ENCODE results near the gene KIF3B. TPM values are rescaled to one million over a fixed set of nuclear protein-coding genes. Genes with fewer than 3 reads are reported as not detected.

Gene KIF3B
- polyA plus RNA-seq, 1 donor (not counting 4 experiments of a cell fraction or from before 2014, with no cell fraction given): 20.3 TPM

DNA sequence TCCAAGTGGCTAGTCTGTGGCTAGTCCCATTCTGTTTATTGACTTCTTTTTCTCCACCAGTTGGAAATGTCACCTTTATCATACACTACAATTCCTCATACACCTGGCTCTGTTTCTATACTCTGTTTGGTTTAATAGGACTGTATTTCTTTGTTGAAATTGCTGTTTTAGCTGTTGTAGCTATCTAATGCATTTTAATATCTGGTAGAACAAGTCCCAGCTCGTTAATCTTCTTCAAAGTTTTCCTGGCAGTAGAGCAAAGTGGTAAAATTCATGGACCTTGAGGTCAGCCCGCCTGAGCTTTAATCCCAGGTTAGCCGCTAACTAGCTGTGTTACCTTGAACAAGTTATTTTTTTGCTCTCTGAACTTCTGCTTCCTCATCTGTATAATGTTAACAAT, 70.8 kb downstream of the KIF3B start:
- H3K4me2 ChIP-seq (ENCODE audit: control insufficient read depth, extremely low read depth, insufficient read depth, low read depth, low read length): no peak overlapping the region
- no peaks in the 10 kb centered on the region for H3K9me1 ChIP-seq (ENCODE audit: control insufficient read depth, extremely low read depth, insufficient read depth, low read length)
- no peaks in the 10 kb centered on the region for H3K36me3 ChIP-seq (ENCODE audit: control insufficient read depth in 2 of 2, extremely low read depth in 1 of 2, insufficient read depth in 2 of 2, low read length in 2 of 2)
- TF ChIP-seq EZH2 (IDR thresholded peaks at IDR 0.05; ENCODE audit: low read length): no peak
- TF ChIP-seq, protein P1, sequence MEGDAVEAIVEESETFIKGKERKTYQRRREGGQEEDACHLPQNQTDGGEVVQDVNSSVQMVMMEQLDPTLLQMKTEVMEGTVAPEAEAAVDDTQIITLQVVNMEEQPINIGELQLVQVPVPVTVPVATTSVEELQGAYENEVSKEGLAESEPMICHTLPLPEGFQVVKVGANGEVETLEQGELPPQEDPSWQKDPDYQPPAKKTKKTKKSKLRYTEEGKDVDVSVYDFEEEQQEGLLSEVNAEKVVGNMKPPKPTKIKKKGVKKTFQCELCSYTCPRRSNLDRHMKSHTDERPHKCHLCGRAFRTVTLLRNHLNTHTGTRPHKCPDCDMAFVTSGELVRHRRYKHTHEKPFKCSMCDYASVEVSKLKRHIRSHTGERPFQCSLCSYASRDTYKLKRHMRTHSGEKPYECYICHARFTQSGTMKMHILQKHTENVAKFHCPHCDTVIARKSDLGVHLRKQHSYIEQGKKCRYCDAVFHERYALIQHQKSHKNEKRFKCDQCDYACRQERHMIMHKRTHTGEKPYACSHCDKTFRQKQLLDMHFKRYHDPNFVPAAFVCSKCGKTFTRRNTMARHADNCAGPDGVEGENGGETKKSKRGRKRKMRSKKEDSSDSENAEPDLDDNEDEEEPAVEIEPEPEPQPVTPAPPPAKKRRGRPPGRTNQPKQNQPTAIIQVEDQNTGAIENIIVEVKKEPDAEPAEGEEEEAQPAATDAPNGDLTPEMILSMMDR (optimal IDR thresholded peaks at IDR 0.05 in 1 of 3, IDR thresholded peaks at IDR 0.05 in 1 of 3, conservative IDR thresholded peaks at IDR 0.05 in 1 of 3; ENCODE audit: extremely low read depth in 1 of 3, insufficient read depth in 2 of 3, low read length in 3 of 3): no peak
- peaks cover 9% of the 10 kb centered on the region for H3K4me1 ChIP-seq (ENCODE audit: control insufficient read depth, extremely low read depth, insufficient read depth, low read length)
- no peak overlapping the region for H3K27ac ChIP-seq (ENCODE audit: control insufficient read depth, insufficient read depth, low read length)
- no peak overlapping the region for H3K4me3 ChIP-seq (ENCODE audit: control insufficient read depth in 2 of 3, extremely low read depth in 1 of 3, insufficient read depth in 2 of 3, low read depth in 1 of 3, low read length in 3 of 3)
- H3K9ac ChIP-seq (ENCODE audit: control insufficient read depth, extremely low read depth, insufficient read depth, low read length): no peak overlapping the region
- DNase-seq (ENCODE audit: low read depth, low spot score): no peak
- no peak for FAIRE-seq
- H4K20me1 ChIP-seq (ENCODE audit: control insufficient read depth, extremely low read depth, insufficient read depth, low read length): no peaks in the 10 kb centered on the region
- H3K79me2 ChIP-seq (ENCODE audit: control insufficient read depth, insufficient read depth, low read length): no peaks in the 10 kb centered on the region
- no peaks in the 10 kb centered on the region for H3K27me3 ChIP-seq (ENCODE audit: control insufficient read depth, extremely low read depth, insufficient read depth, low read length)
- H2AFZ ChIP-seq (ENCODE audit: control insufficient read depth, low read length): no peak overlapping the region
- no peaks in the 10 kb centered on the region for H3K9me3 ChIP-seq (ENCODE audit: control insufficient read depth, low read depth, low read length)
- dilution Hi-C loops (cut with MboI; ENCODE audit: extremely low pct_ligation_motif_present, low sequenced_read_pairs): no loop called here

DNA sequence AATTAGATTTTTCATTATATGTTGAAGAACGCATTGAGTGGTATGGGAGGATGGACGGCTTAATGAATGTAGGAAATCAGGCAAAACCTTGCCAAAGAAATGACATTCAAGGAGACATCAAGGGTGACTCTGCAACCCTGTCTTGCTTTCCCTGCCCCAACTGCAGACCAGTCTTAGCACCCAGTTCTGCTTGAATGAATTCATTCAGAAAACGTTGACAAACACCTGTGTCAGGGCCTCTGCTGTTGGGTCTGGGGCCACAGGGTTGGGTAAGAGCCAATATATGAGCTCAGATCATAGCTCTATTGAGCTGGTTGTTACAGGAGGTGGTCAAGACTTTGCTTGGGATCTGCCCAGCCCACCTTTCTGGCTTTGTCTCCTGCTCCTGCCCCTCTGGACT, 73.0 kb downstream of the KIF3B start:
- DNase-seq (ENCODE audit: low read depth, low spot score) (no peak), FAIRE-seq (no peak)
- H3K4me1 ChIP-seq (ENCODE audit: control insufficient read depth, extremely low read depth, insufficient read depth, low read length): peaks cover 15% of the 10 kb centered on the region
- H3K9ac ChIP-seq (ENCODE audit: control insufficient read depth, extremely low read depth, insufficient read depth, low read length): no peak overlapping the region
- TF ChIP-seq EZH2 (IDR thresholded peaks at IDR 0.05; ENCODE audit: low read length): no peak
- TF ChIP-seq, protein P1 (optimal IDR thresholded peaks at IDR 0.05 in 1 of 3, IDR thresholded peaks at IDR 0.05 in 1 of 3, conservative IDR thresholded peaks at IDR 0.05 in 1 of 3; ENCODE audit: extremely low read depth in 1 of 3, insufficient read depth in 2 of 3, low read length in 3 of 3): no peak
- dilution Hi-C loops (cut with MboI; ENCODE audit: extremely low pct_ligation_motif_present, low sequenced_read_pairs): no loop called here
- H3K36me3 ChIP-seq (ENCODE audit: control insufficient read depth in 2 of 2, extremely low read depth in 1 of 2, insufficient read depth in 2 of 2, low read length in 2 of 2): no peaks in the 10 kb centered on the region
- H2AFZ ChIP-seq (ENCODE audit: control insufficient read depth, low read length): no peak overlapping the region
- no peaks in the 10 kb centered on the region for H3K27me3 ChIP-seq (ENCODE audit: control insufficient read depth, extremely low read depth, insufficient read depth, low read length)
- no peaks in the 10 kb centered on the region for H3K9me3 ChIP-seq (ENCODE audit: control insufficient read depth, low read depth, low read length)
- no peak overlapping the region for H3K27ac ChIP-seq (ENCODE audit: control insufficient read depth, insufficient read depth, low read length)
- H3K9me1 ChIP-seq (ENCODE audit: control insufficient read depth, extremely low read depth, insufficient read depth, low read length): no peaks in the 10 kb centered on the region
- no peaks in the 10 kb centered on the region for H3K79me2 ChIP-seq (ENCODE audit: control insufficient read depth, insufficient read depth, low read length)
- H3K4me3 ChIP-seq (ENCODE audit: control insufficient read depth in 2 of 3, extremely low read depth in 1 of 3, insufficient read depth in 2 of 3, low read depth in 1 of 3, low read length in 3 of 3): no peak overlapping the region
- H3K4me2 ChIP-seq (ENCODE audit: control insufficient read depth, extremely low read depth, insufficient read depth, low read depth, low read length): no peak overlapping the region
- no peaks in the 10 kb centered on the region for H4K20me1 ChIP-seq (ENCODE audit: control insufficient read depth, extremely low read depth, insufficient read depth, low read length)

Measured in keratinocyte (primary cell).